Ectodermal cell (in vitro differentiated cells): ENCODE data around the gene GLRX5.
"Not testable (repeated sequence)": the region's sequence is repeated elsewhere in the genome, so short reads cannot be mapped to it uniquely, and the experiment has no call there.

Source experiments
- H3K27ac ChIP-seq: 2 replicates; pipeline ENCODE4 v1.7.0; 2013; ENCODE audit warnings: mild to moderate bottlenecking, low read depth, low read length; ENCODE audit not compliant: insufficient read depth, poor library complexity, severe bottlenecking
- H3K27me3 ChIP-seq: 2 replicates; pipeline ENCODE4 v1.7.0; 2013; ENCODE audit warnings: mild to moderate bottlenecking, low read length; ENCODE audit not compliant: insufficient read depth, control insufficient read depth, poor library complexity, severe bottlenecking
- H3K36me3 ChIP-seq: one replicate; pipeline ENCODE4 v1.7.0; 2013; ENCODE audit warnings: low read length; ENCODE audit not compliant: control insufficient read depth, insufficient read depth
- H3K4me1 ChIP-seq: one replicate; pipeline ENCODE4 v1.7.0; 2013; ENCODE audit warnings: low read length; ENCODE audit not compliant: control insufficient read depth, insufficient read depth
- H3K4me3 ChIP-seq: 2 replicates; pipeline ENCODE4 v1.7.0; 2013; ENCODE audit warnings: low read depth, low read length, control low read depth; ENCODE audit not compliant: insufficient read depth
- H3K9me3 ChIP-seq: 2 replicates; pipeline ENCODE4 v1.7.0; 2013; ENCODE audit warnings: mild to moderate bottlenecking, low read length, moderate library complexity; ENCODE audit not compliant: control insufficient read depth
- WGBS, 2 experiments: methylation state at CpG; one replicate each; pipeline ENCODE4 v1.1.7; 2013; ENCODE audit warnings: missing lambda C conversion rate in 2 of 2; 5-methylcytosine and 5-hydroxymethylcytosine counted together

Gene GLRX5

DNA sequence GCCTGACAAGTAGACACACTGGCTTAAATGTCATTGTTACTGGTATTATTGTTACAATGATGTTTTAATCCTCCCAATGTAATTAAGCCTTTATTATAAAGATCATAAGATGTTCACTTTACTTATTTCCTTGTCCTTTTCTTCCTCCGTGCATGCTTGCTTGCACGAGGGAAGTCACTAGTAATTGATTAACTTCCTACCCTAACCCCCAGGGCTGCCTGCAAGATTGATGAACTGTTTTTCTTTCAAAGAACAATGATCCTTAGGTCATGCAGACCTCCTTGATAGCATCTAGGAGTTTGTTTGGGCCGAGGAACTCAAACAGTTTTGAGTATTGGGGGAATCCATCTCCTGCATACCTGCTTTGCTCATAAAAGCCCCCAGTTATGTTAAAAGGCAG is 43.0 kb downstream of the GLRX5 start:
- Histone ChIP-seq H3K4me3 (no peak overlapping the region), H3K36me3 (no peaks in the 10 kb centered on the region), H3K9me3 (no peaks in the 10 kb centered on the region), H3K4me1 (peaks cover 10% of the 10 kb centered on the region), H3K27ac (no peak overlapping the region), H3K27me3 (no peaks in the 10 kb centered on the region)
- 30 to 39% methylated on average over 2 to 3 of the region's 3 CpGs for WGBS, 2 experiments

- H3K9me3 ChIP-seq, H3K27ac ChIP-seq, H3K4me3 ChIP-seq, H3K36me3 ChIP-seq, H3K4me1 ChIP-seq, H3K27me3 ChIP-seq: not testable (repeated sequence)
- 94 to 96% methylated on average over 8 of the region's 8 CpGs for WGBS, 2 experiments
These were observed 49.2 kb downstream of the GLRX5 start for GRCh38 chr14:95583836-95584617.

DNA sequence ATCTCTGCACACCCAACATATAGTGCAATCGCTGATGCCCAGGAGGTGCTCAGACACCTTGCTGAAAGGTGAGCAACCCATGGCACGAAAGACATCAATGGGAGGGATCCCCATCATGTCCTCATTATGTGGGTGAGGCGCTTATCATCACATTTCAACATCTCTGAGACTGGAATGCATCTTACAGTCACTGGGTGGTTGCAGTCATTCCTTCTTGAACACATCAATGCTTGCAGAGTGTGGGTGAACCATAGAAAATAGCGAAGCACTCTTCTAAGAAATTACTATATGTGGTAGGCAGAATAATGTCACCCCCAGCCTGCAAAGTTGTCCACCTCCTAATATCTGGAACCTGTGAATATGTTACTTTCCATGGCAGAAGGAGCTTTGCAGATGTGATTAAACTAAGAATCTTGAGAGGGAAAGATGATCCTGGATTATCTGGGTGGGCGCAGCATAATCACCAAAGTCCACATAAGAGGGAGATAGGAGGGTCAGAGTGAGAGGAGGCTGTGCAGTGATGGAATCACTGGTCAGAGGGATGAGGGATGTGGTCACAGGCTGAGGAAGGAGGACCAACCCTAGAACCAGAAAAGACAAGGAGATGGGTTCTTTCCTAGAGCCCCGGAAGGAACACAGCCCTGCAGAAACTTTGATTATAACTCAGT is 51.2 kb downstream of the GLRX5 start:
- no peaks in the 10 kb centered on the region for H3K4me1 ChIP-seq
- H3K36me3 ChIP-seq: no peaks in the 10 kb centered on the region
- no peaks in the 10 kb centered on the region for H3K9me3 ChIP-seq
- no peak overlapping the region for H3K4me3 ChIP-seq
- WGBS, 2 experiments: 95 to 98% methylated on average over 6 of the region's 6 CpGs
- no peaks in the 10 kb centered on the region for H3K27me3 ChIP-seq
- no peak overlapping the region for H3K27ac ChIP-seq

- H3K4me1 ChIP-seq, H3K4me3 ChIP-seq, H3K27ac ChIP-seq, H3K27me3 ChIP-seq, H3K36me3 ChIP-seq, H3K9me3 ChIP-seq: not testable (repeated sequence)
- 96 to 100% methylated on average over 3 of the region's 3 CpGs for WGBS, 2 experiments
These were observed 56.3 kb downstream of the GLRX5 start for GRCh38 chr14:95591182-95591581.
